ENCODE measurements around the gene ADAM12. TPM values are rescaled to one million over a fixed set of nuclear protein-coding genes. Genes with fewer than 3 reads are reported as not detected.

Gene ADAM12
- total and polyA plus RNA-seq, 9 of the 15 experiments (the other 6 are each of a cell fraction or from before 2014, with no cell fraction given), result not detected

DNA sequence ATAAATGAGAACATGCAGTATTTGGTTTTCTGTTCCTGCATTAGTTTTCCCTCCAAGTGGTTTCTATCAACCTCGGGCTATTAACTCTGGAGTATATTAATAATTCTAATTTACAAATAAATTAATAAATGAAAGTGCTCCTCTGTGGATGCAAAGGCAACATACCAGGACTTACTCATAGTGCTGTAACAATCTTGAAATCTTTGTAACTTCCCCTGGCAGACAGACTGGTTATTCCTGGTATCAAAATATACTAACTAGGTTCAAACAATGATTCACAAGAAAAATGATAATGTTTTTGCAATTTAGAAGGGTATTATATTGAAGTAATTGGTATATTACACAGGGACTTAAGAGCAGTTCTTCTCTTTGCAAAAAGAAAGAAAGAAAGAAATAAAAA, 314.7 kb downstream of the ADAM12 start:
- Histone ChIP-seq H3K79me2 (ENCODE audit: control insufficient read depth, insufficient read depth, low read length) (no peaks in the 10 kb centered on the region), H3K9ac (ENCODE audit: insufficient read depth in 1 of 2, low read depth in 2 of 2, low read length in 2 of 2) (no peak overlapping the region), H3K4me1 (replicated peaks in 1 of 2; ENCODE audit: control insufficient read depth in 2 of 2, insufficient read depth in 2 of 2, low read length in 2 of 2) (no peaks in the 10 kb centered on the region), H2AFZ (ENCODE audit: low read depth, low read length) (no peak overlapping the region), H3K27ac (ENCODE audit: extremely low read depth, low read depth, low read length) (no peak overlapping the region), H3K4me2 (ENCODE audit: insufficient read depth, low read length) (no peak overlapping the region), H3K9me3 (replicated peaks; ENCODE audit: control insufficient read depth, insufficient read depth, low read depth, low read length) (no peaks in the 10 kb centered on the region), H3K36me3 (ENCODE audit: control insufficient read depth, insufficient read depth, low read length) (no peaks in the 10 kb centered on the region), H4K20me1 (replicated peaks; ENCODE audit: control insufficient read depth, insufficient read depth, low read length) (no peaks in the 10 kb centered on the region), H3K27me3 (ENCODE audit: control insufficient read depth in 2 of 2, insufficient read depth in 2 of 2, low read length in 2 of 2) (no peaks in the 10 kb centered on the region; a peak in 1 of 5 replicates), H3K9me1 (ENCODE audit: control insufficient read depth, insufficient read depth, low read length) (no peaks in the 10 kb centered on the region), H3K4me3 (no peak overlapping the region)
- FAIRE-seq (no peak), ATAC-seq (no peak), DNase-seq (ENCODE audit: extremely low read depth in 1 of 4, low spot score in 3 of 4) (no peak)
- in situ Hi-C loops (cut with MboI) (no loop called here), intact Hi-C loops (cut with micrococcal nuclease) (no loop called here)
- POLR2A ChIA-PET, result interaction anchor here (0.6 kb wide), 1 partner anchor 224 kb away, joined by 3 read pairs; no protein-coding TSS in a partner anchor
- BruUV-seq (replicated peaks), result no TSS peak
- 0% methylated on average over 1 of the region's 1 CpG for WGBS (ENCODE audit: insufficient coverage, low coverage, missing lambda C conversion rate)
- CTCF ChIA-PET (ENCODE audit: low intra/inter-chr PET ratio), result no interaction called here
- no peak for TF ChIP-seq ZNF232 (CRISPR knock-in tag; IDR thresholded peaks at IDR 0.05)
- TF ChIP-seq ZNF551 (CRISPR knock-in tag; IDR thresholded peaks at IDR 0.05), result no peak
- TF ChIP-seq L3MBTL2 (IDR thresholded peaks at IDR 0.05), result no peak
- no peak for TF ChIP-seq ZNF644 (tag; IDR thresholded peaks at IDR 0.05; ENCODE audit: low read depth)
- no peak for TF ChIP-seq ADNP (tag; IDR thresholded peaks at IDR 0.05)
- TF ChIP-seq SIN3B (IDR thresholded peaks at IDR 0.05; ENCODE audit: low read depth), result no peak
- no peak for TF ChIP-seq CBX3 (IDR thresholded peaks at IDR 0.05; ENCODE audit: borderline replicate concordance in 1 of 2, low read length in 2 of 2)
- TF ChIP-seq ETV6 (IDR thresholded peaks at IDR 0.05; ENCODE audit: borderline replicate concordance in 1 of 2, low read depth in 2 of 2, low read length in 1 of 2), result no peak
- no peak for TF ChIP-seq ETV6 (CRISPR knock-in tag; IDR thresholded peaks at IDR 0.05; ENCODE audit: borderline replicate concordance)
- TF ChIP-seq RBM17 (IDR thresholded peaks at IDR 0.05; ENCODE audit: borderline replicate concordance, low read depth, low read length), result no peak
- TF ChIP-seq, protein P1, sequence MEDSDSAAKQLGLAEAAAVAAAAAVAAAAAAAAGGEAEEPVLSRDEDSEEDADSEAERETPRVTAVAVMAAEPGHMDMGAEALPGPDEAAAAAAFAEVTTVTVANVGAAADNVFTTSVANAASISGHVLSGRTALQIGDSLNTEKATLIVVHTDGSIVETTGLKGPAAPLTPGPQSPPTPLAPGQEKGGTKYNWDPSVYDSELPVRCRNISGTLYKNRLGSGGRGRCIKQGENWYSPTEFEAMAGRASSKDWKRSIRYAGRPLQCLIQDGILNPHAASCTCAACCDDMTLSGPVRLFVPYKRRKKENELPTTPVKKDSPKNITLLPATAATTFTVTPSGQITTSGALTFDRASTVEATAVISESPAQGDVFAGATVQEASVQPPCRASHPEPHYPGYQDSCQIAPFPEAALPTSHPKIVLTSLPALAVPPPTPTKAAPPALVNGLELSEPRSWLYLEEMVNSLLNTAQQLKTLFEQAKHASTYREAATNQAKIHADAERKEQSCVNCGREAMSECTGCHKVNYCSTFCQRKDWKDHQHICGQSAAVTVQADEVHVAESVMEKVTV (CRISPR knock-in tag; IDR thresholded peaks at IDR 0.05), result no peak
- TF ChIP-seq, protein P2, sequence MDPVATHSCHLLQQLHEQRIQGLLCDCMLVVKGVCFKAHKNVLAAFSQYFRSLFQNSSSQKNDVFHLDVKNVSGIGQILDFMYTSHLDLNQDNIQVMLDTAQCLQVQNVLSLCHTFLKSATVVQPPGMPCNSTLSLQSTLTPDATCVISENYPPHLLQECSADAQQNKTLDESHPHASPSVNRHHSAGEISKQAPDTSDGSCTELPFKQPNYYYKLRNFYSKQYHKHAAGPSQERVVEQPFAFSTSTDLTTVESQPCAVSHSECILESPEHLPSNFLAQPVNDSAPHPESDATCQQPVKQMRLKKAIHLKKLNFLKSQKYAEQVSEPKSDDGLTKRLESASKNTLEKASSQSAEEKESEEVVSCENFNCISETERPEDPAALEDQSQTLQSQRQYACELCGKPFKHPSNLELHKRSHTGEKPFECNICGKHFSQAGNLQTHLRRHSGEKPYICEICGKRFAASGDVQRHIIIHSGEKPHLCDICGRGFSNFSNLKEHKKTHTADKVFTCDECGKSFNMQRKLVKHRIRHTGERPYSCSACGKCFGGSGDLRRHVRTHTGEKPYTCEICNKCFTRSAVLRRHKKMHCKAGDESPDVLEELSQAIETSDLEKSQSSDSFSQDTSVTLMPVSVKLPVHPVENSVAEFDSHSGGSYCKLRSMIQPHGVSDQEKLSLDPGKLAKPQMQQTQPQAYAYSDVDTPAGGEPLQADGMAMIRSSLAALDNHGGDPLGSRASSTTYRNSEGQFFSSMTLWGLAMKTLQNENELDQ (CRISPR knock-in tag; IDR thresholded peaks at IDR 0.05; ENCODE audit: borderline replicate concordance), result no peak
- TF ChIP-seq, protein P3, sequence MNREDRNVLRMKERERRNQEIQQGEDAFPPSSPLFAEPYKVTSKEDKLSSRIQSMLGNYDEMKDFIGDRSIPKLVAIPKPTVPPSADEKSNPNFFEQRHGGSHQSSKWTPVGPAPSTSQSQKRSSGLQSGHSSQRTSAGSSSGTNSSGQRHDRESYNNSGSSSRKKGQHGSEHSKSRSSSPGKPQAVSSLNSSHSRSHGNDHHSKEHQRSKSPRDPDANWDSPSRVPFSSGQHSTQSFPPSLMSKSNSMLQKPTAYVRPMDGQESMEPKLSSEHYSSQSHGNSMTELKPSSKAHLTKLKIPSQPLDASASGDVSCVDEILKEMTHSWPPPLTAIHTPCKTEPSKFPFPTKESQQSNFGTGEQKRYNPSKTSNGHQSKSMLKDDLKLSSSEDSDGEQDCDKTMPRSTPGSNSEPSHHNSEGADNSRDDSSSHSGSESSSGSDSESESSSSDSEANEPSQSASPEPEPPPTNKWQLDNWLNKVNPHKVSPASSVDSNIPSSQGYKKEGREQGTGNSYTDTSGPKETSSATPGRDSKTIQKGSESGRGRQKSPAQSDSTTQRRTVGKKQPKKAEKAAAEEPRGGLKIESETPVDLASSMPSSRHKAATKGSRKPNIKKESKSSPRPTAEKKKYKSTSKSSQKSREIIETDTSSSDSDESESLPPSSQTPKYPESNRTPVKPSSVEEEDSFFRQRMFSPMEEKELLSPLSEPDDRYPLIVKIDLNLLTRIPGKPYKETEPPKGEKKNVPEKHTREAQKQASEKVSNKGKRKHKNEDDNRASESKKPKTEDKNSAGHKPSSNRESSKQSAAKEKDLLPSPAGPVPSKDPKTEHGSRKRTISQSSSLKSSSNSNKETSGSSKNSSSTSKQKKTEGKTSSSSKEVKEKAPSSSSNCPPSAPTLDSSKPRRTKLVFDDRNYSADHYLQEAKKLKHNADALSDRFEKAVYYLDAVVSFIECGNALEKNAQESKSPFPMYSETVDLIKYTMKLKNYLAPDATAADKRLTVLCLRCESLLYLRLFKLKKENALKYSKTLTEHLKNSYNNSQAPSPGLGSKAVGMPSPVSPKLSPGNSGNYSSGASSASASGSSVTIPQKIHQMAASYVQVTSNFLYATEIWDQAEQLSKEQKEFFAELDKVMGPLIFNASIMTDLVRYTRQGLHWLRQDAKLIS (CRISPR knock-in tag; IDR thresholded peaks at IDR 0.05), result no peak

All from K562 (cell line).